Activated CD4-positive, alpha-beta T cell treated with anti-CD3 and anti-CD28 coated beads, Interleukin-2, amount 50 U/mL, for 16 hours (primary cell): ENCODE data around the gene KRTAP5-4.
A peak's percentile ranks its signal among the peaks of the same experiment; 100 is the strongest.
"Not testable (repeated sequence)": the region's sequence is repeated elsewhere in the genome, so short reads cannot be mapped to it uniquely, and the experiment has no call there.

Experiments
- DNase-seq: peaks from one replicate; pipeline ENCODE4 v3.0.0-alpha.2; 2020

Gene KRTAP5-4

DNA sequence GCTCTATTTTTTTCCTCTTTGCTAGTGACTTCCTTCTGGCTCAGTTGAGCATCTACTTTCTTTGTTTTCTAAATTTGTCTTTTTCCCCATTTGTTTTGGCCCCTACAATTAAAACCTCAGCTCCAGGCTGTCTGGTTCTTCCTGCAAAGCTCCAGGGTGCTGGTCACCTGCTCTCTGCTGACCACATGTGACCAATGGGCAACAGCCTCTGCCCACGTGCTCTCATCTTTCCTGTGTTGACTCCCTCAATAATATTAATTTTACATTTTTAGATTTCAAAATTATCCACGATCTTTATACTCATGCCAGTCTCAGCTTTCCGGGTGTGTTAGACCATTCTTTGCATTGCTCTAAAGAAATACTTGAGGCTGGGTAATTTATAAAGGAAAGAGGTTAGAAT, 23.5 kb downstream of the KRTAP5-4 start:
- DNase-seq = not testable (repeated sequence)

DNA sequence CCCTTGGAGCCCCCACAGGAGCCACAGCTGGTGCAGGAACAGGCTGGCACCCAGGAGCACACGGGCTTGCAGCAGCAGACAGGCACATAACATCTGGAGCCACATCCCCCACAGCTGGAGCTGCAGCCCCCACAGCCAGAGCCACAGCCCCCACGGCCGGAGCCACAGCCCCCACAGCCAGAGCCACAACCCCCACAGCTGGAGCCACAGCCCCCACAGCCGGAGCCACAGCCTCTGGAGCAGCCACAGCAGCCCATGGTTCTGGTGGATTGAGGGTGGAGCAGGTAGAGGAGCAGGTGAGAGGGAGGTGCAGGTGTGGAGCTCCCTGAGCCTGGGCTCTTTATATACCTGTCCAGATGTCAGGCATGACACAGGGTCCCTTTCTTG, 24.0 kb downstream of the KRTAP5-4 start, which contains the start of gene KRTAP5-2:
Gene KRTAP5-2, minus strand, starts transcription at position 301 of the 387 bp plus-strand sequence. Its CDS starts 44 bp downstream, at position 257.
- no peak for DNase-seq

DNA sequence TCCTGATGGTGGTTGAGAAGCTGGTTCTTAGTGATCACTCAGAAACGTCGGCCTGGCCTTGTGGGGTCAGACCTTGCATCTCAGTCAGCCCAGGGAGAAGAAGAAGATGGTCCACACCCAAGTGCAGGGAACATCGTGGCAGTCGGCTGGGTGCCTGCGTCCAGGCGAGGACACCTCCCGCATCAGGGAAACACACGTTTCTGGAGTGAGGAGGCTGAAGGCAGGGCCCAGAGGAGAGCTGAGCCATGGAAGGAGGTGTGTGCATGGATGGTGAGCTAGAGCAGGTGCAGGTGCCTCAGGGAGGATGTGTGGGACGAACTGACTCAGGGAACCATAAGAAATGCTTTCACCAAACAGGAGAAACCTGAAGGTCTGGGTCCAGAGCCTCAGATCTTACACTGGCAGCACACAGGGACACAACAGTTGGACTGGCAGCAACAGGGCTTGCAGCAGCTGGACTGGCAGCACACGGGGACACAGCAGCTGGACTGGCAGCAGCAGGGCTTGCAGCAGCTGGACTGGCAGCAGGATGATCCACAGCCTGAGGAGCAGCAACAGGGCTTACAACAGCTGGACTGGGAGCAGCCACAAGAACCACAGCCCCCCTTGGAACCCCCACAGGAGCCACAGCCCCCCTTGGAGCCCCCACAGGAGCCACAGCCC, 24.5 kb downstream of the KRTAP5-4 start:
- no peak for DNase-seq

DNA sequence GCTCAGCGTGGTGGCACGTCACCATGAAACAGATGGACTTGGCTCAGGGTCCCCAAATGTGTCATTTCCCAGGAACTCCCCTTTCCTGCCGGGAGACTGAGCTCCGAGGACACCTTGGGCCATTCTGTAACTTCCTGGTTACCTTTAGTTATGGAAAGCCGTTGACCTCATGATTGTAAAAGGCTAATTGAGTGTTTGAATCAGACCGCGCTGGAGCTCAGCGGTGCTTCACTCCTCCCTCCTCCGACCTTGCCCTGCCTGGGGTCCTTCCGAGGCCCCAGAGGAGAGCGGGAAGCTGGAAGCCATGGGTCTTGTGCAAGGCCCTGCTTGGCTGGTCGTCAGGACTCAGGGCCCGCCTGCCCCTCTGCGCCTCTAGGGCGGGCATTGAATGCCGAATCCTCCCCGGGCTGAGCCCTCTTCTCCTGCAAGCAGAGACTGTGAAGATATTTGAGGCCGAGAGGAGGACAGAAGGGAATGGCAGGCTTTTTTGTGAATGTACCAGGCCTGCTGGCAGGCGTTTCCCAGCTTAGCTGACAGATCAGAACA, 25.3 kb downstream of the KRTAP5-4 start:
- DNase-seq = not testable (repeated sequence)

DNA sequence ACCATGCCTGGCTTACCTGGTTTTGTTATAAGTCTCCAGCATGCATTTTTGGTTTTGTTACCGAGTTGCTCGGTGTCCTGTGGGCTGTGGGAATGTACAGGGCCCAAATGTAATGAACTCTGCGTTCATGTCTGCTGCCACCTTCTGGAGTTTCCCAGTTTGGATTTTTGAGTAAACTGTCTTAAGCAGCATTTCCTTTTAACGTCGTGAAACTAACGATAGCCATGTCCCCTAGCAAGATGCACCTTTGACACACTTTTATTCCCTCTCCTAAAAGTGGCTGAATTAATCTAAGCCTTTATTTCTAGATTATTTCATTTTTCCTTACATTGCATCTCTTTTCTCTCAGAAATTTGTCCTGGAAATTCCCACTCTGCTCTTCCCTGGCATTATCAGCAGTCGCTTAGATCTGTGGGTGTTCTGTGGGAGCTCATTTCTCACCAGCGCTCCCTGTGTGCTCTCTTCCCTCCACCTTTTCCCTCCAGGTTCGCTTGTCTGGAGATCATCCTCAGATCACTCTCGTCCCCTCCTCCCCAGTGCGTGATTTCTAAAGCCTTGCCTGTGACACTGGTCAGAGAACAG, 25.9 kb downstream of the KRTAP5-4 start:
- DNase-seq = not testable (repeated sequence)

DNA sequence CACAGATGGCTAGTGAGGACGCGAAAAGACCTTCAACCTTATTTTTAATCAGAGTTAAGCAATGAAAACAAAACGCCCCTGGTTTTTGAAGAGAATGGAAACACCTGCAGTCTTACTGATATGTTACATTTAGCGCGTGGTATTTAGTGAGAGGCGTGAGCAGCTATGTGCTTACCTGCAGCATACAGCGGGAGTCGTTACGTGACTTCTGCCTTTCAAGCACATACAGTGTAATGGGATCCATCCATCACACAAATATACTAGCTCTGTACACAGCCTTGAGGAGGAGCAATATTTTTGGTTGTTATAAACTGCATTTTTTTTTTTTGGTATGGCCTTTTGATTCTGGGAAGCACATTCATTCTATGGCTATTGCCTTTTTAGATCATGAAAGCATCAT, 29.3 kb downstream of the KRTAP5-4 start:
- DNase-seq = no peak

DNA sequence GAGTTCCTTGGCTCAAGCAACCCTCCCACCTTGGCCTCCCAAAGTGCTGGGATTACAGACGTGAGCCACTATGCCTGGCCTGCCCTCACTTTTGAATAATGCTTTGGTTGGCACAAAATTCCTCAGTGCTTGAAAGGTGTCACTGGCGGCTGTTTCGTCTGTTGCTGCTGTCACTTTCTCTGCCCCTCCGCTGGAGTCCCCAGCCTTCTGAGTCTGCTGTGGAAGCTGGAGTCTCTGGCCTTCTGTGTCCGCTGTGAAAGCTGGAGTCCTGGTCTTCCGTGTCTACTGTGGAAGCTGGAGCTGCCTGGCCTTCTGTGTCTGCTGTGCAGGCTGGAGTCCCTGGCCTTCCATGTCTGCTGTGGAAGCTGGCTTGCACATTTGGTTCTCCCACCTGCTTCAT, 31.9 kb downstream of the KRTAP5-4 start:
- no peak for DNase-seq

DNA sequence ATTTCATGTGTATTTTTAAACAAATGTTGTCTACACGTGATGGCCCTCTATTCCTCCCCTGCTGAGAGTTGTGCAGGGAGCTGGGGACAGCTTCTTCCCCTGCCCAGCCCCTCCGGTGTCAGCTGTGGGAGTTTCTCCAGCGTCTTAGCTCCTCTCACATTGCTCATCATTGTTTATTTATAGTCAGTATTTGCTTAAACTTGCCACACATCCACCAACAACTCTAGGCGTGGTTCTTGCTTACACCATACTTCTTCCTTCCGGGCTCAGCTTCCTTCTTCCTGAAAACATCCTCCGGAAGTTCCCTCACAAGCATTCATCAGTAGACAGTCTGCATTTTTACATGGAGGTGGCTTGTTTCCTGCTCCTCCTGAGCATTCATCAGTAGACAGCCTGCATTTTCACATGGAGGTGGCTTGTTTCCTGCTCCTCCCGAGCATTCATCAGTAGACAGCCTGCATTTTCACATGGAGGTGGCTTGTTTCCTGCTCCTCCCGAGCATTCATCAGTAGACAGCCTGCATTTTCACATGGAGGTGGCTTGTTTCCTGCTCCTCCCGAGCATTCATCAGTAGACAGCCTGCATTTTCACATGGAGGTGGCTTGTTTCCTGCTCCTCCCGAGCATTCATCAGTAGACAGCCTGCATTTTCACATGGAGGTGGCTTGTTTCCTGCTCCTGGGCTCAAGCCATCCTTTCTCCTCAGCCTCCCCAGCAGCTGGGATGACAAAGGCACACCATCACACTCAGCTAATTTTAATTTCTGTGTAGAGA, 32.6 kb downstream of the KRTAP5-4 start:
- DNase-seq = peak; percentile 32

DNA sequence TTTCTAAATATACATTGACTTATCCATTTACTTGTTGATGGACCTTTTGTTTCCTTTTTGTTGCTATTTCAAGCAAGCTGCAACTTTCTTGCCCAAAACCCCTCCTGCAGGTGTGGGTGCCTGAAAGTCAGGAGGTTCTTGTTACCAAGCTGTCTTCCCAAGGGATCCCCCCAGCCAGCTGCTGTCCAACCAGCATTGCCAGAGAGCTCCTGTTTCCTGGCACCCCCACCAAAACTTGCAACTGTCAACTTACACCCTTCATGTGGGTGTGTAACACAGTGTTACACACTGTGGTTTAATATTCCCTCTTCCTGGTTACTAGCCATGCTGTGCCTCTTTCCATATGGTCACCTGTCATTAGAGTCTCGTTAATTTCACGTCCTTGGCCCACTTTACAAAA, 35.2 kb downstream of the KRTAP5-4 start:
- no peak for DNase-seq

DNA sequence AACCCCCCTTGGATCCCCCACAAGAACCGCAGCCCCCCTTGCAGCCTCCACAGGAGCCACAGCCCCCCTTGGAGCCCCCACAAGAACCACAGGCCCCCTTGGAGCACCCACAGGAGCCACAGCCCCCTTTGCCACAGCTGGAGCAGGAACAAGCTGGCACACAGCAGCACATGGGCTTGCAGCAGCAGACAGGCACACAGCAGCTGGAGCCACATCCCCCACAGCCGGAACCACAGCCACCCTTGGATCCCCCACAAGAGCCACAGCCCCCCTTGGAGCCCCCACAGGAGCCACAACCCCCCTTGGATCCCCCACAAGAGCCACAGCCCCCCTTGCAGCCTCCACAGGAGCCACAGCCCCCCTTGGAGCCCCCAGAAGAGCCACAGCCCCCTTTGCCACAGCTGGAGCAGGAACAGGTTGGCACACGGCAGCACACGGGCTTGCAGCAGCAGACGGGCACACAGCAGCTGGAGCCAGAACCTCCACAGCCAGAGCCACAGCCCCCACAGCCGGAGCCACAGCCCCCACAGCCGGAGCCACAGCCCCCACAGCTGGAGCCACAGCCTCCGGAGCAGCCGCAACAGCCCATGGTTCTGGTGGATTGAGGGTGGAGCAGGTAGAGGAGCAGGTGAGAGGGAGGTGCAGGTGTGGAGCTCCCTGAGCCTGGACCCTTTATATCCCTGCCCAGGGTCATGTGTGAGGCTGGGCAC, 37.1 kb downstream of the KRTAP5-4 start, which contains the start of gene KRTAP5-1:
Gene KRTAP5-1, minus strand, starts transcription at position 623 of the 710 bp plus-strand sequence. Its CDS starts 34 bp downstream, at position 589.
- not testable (repeated sequence) for DNase-seq

DNA sequence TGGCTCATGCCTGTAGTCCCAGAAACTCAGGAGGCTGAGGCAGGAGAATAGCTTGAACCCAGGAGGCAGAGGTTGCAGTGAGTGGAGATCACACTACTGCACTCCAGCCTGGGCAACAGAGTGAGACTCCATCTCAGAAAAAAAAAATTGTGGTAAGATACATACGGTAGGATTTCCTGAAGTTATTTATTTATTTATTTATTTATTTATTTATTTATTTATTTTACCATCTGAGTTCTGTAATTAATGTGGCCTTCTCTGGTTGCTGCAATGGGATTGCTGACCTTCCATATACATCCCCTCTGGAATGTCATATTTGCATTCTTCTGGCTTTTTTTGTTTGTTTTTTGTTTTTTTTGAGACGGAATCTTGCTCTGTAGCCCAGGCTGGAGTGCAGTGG, 39.0 kb downstream of the KRTAP5-4 start:
- not testable (repeated sequence) for DNase-seq

DNA sequence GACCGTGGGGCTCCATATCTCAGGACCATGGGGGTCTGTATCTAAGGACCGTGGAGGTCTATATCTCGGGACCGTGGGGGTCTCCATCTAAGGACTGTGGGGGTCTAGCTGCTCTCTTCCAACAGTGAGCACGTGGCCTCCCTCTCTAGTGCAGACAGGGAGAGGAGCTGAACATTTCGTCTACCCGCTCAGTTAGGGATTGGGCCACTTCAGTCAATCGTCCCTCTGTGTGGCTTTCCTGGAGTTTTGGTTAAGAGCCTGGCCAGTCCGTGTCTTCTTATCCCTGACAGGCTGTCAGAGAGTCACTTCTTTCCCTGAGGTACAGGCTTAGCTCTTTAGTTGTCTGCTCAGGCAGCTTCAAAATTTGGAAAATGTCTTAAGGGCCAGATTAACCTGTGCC, 40.0 kb downstream of the KRTAP5-4 start:
- DNase-seq = no peak

DNA sequence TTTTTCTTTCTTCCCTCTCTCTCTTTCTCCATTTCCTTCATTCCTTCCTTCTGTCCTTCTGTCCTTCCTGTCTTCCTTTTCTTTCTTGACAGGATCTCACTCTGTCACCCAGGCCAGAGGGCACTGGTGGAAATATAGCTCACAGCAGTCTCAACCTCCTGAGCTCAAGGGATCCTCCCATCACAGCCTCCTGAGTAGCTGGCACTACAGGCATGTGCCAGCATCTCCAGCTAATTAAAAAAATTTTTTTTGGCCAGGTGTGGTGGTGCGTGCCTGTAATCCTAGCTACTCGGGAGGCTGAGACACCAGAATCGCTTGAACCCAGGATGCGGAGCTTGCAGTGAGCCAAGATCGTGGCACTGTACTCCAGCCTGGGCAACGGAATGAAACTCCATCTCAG, 45.1 kb downstream of the KRTAP5-4 start:
- DNase-seq = no peak

DNA sequence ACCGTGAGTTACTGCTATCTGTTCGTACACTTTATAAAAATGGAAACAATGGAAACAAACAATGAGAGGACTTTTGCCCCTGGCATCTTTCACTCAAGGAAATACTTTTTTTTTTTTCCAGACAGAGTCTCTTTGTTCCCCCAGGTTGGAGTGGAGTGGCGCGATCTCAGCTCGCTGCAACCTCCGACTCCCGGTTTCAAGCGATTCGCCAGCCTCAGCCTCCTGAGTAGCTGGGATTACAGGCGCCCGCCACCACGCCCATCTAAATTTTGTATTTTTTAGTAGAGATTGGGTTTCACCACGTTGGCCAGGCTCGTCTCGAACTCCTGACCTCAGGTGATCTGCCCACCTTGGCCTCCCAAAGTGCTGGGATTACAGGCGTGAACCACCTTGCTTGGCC, 46.2 kb downstream of the KRTAP5-4 start:
- not testable (repeated sequence) for DNase-seq

DNA sequence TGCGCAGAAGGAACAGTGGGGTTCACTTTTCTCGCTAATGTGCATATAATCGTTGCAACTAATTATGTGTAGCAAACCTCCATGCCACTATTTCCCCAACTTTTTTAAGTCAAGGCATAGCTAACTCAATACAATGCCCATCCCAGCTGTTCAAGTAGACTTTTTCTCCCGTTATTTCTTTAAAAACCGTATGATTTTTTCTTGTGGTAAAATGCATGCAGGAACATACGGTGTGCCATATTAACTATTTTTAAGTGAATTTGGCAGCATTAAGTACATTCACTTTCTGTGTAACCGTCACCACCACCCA, 47.0 kb downstream of the KRTAP5-4 start:
- DNase-seq = no peak

DNA sequence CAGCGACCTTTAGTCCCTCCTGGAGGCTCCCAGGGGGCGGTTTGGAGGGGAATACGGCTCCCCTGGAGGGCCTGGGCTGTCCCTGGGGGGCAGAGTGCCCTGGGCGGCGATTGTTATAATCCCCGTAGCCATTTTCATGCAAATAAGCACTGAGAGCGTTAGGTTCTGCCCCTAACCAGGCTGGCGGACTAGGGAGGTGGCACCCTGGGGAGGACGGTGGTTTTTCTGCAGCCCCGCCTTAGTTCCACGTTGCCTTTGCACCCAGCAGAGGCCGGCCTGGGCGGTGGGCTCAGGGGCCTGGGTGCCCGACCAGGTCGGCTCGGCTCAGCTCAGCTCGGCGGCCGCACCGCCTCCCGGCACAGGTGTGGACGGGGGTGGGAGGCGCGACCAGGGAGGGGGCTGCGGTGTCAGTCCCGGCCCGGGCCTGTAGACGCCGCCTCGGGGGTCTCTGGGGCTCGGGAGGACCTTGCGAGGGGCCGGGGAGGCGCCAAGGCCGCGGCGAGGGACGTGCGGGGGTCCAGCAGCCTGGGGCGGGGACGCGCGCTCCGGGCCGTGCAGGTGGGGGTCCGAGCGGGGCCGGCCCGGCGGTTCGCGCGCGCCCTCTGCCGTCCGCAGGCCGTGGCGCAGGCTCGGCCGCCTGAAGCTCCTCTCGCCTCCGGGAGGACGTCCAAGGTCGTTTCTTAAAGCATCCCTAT, 47.6 kb downstream of the KRTAP5-4 start:
- DNase-seq = peak; percentile 43

DNA sequence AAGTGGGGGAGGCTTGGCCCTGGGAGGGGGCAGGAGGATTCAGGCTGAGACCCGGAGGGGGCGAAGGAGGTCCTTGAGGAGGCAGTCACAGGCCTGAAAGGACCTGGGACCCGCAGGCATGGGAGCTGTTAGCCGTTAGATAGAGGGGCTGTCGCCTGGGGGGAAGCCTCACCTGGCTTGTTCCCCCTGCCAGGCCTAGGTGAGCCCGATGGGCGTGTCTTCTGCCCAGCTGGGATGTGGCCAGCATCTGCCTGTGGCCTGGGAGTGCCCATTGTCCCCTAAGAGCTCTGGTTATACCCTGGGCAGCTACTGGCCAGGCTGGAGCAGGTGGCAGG, 48.1 kb downstream of the KRTAP5-4 start:
- DNase-seq = no peak

DNA sequence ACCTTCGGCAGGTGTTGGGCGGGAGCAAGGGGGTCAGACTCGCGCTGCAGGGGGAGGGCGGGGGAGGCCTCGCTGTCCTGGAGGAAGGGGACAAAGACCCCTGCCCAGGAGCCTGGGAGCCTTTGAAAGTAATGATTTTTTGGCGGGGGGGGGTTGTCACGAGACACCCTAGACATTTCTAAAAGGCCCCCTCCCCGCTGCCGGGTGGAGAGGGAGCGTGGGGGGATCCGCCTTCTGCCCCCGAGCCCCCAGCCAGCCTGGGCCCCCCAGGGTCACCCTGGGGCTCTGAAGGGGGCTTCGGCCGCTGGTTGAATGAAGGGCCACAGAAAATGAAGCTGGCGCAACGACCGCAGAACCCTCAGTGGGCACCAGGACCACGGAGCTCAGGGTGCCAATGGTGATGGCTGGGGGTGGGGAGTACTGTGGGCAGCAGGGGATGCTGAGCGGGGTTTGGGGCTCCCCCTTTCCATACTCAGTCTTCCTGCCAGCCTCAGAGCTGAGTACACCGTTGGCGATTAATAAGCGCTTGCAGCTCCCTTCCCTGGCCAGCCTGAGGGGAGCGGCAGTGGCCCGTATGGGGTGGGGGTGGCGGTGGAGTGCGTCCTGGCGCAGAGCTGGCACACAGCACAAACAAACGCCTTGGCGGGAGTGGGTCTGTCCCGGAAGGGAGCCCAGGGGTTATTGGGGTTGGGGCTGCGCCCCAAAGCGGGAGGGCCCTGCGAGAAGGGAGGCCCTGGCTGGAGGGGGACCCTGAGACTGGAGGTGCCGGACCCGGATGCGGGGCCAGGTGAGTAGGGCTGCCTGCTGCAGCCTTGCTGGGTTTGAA, 48.6 kb downstream of the KRTAP5-4 start:
- DNase-seq = peak; percentile 14

DNA sequence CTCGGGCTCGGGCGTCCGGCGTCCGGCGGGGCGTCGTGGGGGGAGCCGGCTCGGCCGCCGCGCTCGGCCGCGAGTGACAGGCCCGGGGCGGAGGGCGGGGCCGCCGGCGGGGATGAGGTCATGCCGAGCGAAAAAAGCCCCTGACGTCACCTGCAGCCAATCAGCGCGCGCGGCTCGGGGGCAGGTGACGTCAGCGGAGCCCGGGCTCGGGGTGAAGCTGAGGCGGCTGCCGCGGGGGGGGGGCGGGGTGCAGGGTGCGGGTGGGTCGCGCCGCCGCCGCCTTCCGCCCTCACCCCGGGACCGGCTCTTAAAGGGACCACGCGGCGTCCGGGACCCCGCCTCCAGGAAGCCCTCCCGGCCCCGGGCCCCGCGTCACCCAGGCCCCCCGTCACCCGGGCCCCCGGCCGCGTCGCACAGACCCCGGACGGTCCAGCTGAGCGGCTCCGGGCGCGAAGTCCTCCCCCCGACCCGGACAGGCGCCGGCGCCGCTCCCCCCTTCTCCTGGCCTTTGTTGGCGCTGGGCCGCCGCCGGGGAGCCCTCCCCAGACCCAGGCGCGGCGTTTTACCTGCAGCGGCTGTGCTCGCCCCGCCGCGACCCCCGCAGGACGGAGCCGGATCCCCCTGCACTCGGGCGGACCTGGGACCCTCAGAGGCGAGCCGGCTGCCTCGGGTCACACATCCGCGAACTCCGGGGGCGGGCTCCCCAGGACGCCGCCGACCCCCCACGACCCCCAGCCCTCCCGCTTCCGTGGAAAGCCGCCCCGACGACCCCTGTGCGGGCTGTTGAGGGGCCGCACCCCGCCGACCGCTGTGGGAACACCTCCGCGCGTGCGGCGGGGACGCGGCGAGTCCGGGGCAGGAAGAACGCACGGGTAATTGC, 49.5 kb downstream of the KRTAP5-4 start, which contains the start of gene DUSP8:
Gene DUSP8, minus strand, starts transcription at position 75 of the 880 bp plus-strand sequence. CDS start 6,445 bp downstream, outside the sequence.
- DNase-seq = peak; percentile 83

DNA sequence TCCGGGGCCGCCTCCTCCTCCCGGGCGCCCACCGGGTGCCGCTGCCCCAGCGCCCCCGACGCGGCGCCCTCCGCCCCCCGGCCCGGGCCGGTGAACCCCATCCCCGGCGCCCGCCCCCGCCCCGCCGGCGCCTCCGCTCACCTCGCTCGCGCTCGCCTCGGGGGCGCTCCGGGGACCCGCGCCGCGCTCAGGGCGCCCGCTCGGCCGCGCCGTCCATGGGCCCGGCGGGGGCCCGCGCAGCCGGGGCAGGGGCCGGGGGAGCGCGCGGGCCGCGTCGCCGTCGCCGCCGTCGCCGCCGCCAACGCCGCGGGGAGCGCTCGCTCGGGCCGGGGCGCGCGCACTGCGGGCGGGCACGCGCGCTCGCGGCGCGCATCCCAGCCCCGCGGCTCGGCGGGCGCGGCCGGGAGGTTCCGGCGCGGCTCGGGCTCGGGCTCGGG, 50.2 kb downstream of the KRTAP5-4 start:
- DNase-seq = no peak
